KG1 (cell line): Measurements from ENCODE around the gene PPEF1.
"Not testable (repeated sequence)": the region's sequence is repeated elsewhere in the genome, so short reads cannot be mapped to it uniquely, and the experiment has no call there.

Experiments used
- DNase-seq: peaks from one replicate; lab custom pipeline; 2025; lab: John Stamatoyannopoulos, UW

Gene PPEF1

GRCh38 chrX:18793601-18794089 lies 86.2 kb downstream of the PPEF1 start:
- no peak for DNase-seq

GRCh38 chrX:18797141-18797540 lies 89.7 kb downstream of the PPEF1 start:
- no peak for DNase-seq

DNA sequence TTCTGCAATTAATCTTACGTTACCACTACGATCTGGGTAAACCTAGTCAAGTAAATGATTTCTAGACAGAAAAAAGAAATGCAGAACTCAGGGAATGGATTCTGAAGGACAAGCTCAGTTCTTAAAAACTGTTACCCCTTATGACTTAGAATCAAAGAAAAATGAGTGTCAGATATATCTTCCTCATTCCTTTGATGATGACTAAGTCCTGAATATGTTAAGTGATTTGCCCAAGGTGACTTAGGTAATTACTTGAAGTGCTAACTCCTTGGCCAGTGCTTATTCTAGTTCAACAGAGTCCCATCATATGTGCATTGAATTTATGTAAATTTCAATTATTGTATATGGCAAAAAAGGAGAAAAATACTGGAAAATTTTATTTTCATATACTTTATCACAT lies 92.5 kb downstream of the PPEF1 start:
- DNase-seq = no peak

DNA sequence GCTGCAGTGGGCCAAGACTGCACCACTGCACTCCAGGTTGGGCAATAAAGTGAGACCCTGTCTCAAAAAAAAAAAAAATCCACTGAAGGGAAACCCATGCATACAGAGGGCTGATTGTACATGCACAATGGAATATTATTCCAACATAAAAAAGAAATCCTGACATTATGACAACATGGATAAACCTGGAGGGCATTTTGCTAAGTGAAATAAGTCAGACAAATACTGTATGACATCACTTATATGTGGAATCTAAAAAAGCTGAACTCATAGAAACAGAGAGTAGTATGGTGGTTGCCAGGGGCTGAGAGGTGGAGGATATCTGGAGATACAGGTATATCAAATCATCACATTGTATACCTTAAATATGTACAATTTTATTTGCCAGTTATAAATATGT lies 102.2 kb downstream of the PPEF1 start:
- DNase-seq = no peak

DNA sequence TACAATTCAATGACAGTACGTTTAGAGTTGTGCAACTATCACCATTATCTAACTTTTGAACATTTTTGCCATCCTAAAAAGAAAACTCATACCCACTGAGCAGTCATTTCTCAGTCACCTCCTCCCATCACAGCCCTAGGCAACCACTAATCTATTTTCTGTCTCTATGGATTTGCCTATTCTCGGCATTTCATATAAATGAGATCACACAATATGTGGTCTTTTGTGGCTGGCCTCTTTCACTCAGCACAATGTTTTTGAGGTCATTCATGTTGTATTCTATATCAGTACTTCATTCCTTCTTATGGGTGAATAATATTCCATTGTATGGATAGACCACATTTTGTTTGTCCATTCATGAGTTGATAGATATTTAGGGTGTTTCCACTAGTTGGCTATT lies 103.0 kb downstream of the PPEF1 start:
- no peak for DNase-seq

GRCh38 chrX:18825375-18825774 lies 117.9 kb downstream of the PPEF1 start:
- DNase-seq = no peak

- no peak for DNase-seq
Observed at GRCh38 chrX:18828832-18829404, 121.5 kb downstream of the PPEF1 start.

- DNase-seq = no peak
Observed at GRCh38 chrX:18833071-18833731, 125.8 kb downstream of the PPEF1 start.

- DNase-seq = not testable (repeated sequence)
Observed at GRCh38 chrX:18847901-18848300, 140.5 kb downstream of the PPEF1 start.

DNA sequence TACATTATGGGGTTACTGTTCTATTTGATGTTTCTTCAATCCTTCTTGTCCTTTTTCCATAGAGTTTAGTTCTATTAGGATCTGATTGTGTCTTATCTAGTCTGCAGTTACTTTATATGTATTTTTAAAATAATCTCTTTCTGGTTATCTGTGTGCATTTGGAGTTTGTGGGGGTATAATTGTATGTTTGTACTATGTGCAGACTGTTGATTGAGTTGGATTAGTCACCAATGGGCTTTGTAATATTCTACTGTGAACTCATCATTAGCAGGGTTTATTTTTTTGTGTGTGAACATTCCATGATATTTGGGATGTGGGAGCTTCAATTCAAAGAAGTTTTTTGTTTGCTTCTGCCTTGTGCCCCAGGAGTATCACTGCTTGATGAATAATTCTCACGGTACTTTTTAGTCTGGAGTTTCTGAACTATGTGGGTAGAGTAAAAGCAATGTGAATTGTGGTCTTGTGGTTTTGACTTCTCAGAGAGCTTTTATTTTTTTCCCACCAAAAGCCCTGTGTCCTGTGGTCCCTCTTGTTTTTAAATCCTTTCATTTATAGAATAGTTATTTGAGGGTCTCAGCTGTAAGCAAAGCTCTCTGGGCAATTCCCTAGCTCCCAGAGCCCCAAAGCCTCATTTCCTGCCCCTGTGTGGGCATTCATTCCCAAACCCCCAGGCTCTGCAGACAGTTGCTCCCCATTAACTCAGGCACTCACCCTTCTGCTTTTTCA lies 148.6 kb downstream of the PPEF1 start:
- no peak for DNase-seq

DNA sequence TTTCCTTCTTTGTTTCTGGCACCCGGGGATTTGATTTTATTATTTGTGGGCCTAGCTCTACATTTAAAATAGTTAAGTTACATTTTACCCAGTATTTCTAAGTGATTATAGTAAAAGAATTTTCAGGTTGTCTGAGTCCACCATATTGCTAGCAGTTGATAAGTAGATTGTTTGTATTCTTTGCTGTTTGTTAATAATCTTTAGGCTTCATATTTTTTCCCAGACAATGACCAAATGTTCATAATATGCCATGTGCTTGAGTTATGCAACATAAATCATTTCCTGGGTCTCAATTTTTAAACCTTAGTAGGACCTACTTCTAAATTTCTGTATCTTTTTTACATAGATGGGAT lies 149.2 kb downstream of the PPEF1 start:
- no peak for DNase-seq

- DNase-seq = no peak
Observed at GRCh38 chrX:18861511-18861910, 154.1 kb downstream of the PPEF1 start.

GRCh38 chrX:18864390-18864920 lies 157.0 kb downstream of the PPEF1 start:
- no peak for DNase-seq

- DNase-seq = no peak
Observed at GRCh38 chrX:18871161-18871890, 163.9 kb downstream of the PPEF1 start.

- no peak for DNase-seq
Observed at GRCh38 chrX:18871970-18872369, 164.5 kb downstream of the PPEF1 start.

DNA sequence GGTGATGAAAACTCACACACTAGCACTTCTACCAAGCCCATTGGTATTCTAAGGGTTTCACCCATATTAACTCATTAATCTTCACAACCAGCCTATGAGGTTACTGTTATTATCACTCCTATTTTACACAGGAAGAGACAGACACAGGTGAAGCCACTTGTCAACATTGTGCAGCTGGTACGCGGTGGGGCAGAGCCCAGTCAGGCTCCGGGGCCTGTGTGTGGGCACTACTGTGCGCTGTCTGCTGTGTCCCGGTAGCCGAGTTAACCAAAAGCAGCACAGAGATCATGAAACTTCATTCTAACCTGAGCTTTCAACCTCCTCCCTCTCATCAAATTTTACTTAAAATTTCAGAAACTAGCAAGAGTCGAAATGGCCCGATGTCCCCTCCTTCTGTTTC lies 165.2 kb downstream of the PPEF1 start:
- DNase-seq = no peak

DNA sequence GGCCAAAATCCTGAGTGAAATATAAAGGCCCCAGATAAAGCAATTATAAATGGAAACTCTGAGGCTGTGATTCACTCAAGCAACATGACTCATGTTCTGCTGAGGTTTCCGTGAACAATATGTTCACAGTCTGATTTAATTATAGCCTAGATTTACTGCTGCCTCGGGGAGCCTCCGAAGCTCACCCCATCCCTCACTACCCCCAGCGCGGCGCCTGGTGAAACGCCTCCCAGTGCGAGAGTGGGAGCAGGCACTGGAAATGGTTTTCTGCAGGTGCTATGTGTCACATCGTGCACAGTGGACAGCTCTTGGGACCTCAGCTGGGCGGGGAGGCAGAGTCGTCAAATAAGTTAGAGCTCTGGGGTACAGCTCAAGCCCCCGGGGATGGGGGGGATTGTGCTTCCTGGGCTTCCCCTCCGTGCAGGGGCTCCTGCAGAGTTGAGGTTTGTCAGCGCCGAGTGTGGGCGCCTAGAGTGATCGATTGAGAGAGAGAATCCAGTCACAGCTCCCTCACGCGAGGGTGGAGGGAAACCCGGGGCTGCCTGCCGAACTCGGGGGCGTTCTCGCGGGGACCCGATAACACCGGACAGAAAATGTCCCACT lies 165.8 kb downstream of the PPEF1 start:
- no peak for DNase-seq

- no peak for DNase-seq
Observed at GRCh38 chrX:18873836-18874235, 166.4 kb downstream of the PPEF1 start.

- no peak for DNase-seq
Observed at GRCh38 chrX:18874560-18875255, 167.3 kb downstream of the PPEF1 start.

GRCh38 chrX:18875256-18875878 lies 167.9 kb downstream of the PPEF1 start:
- DNase-seq = no peak

- DNase-seq = no peak
Observed at GRCh38 chrX:18877469-18877868, 170.0 kb downstream of the PPEF1 start.
